HG03025 (cell line): ENCODE results near the gene FAM78A.

Experiments
- ATAC-seq: cut with Tn5 transposase; IDR thresholded peaks from one replicate; pipeline ENCODE4 v1.9.1; 2021; ENCODE audit warnings: mild to moderate bottlenecking, moderate library complexity; ENCODE audit not compliant: unreplicated experiment, low FRiP score

The FAM78A gene

GRCh38 chr9:131276094-131276888, at the start of gene FAM78A:
FAM78A (minus strand) TSS chr9:131276510; CDS start chr9:131276179, 331 bp downstream.
- ATAC-seq = no peak

- no peak for ATAC-seq
These were observed 48.7 kb upstream of the FAM78A start for GRCh38 chr9:131324736-131325679.

GRCh38 chr9:131323629-131324028, 47.3 kb upstream of the FAM78A start:
- ATAC-seq = no peak

- ATAC-seq = no peak
These were observed 43.8 kb upstream of the FAM78A start for GRCh38 chr9:131320031-131320685.

GRCh38 chr9:131319486-131319885, 43.2 kb upstream of the FAM78A start:
- no peak for ATAC-seq

- ATAC-seq = no peak
These were observed 42.1 kb upstream of the FAM78A start for GRCh38 chr9:131318231-131319085.

GRCh38 chr9:131312822-131313770, 36.8 kb upstream of the FAM78A start:
- ATAC-seq = no peak

- ATAC-seq = no peak
These were observed 35.9 kb upstream of the FAM78A start for GRCh38 chr9:131312246-131312645.

- ATAC-seq = no peak
These were observed 34.7 kb upstream of the FAM78A start for GRCh38 chr9:131310833-131311554.

- no peak for ATAC-seq
These were observed 33.4 kb upstream of the FAM78A start for GRCh38 chr9:131309530-131310276.

- ATAC-seq = no peak
These were observed 32.7 kb upstream of the FAM78A start for GRCh38 chr9:131308906-131309529.

- no peak for ATAC-seq
These were observed 32.1 kb upstream of the FAM78A start for GRCh38 chr9:131308452-131308851.

- ATAC-seq = no peak
These were observed 31.7 kb upstream of the FAM78A start for GRCh38 chr9:131307974-131308373.

- ATAC-seq = no peak
These were observed 30.2 kb upstream of the FAM78A start for GRCh38 chr9:131306397-131307004.

GRCh38 chr9:131304676-131305355, 28.5 kb upstream of the FAM78A start:
- ATAC-seq = no peak
